Measurements from ENCODE around the gene MANBA. TPM values are rescaled to one million over a fixed set of nuclear protein-coding genes. Genes with fewer than 3 reads are reported as not detected.

Gene MANBA
- total and polyA plus RNA-seq, 2 of the 4 experiments (the other 2 are of a cell fraction) = 11.5 to 17.2 TPM

GRCh38 chr4:102787944-102788343 lies 27.2 kb upstream of the MANBA start:
- Histone ChIP-seq H3K9me1 (ENCODE audit: insufficient read depth, low read length) (peaks cover 3% of the 10 kb centered on the region; the same call in 1 of the 2 replicates), H4K20me1 (ENCODE audit: insufficient read depth, low read length) (no peaks in the 10 kb centered on the region), H2BK20ac (ENCODE audit: low read depth, low read length) (no peak overlapping the region), H4K8ac (ENCODE audit: low read depth in 2 of 2, low read length in 2 of 2) (no peak overlapping the region), H3K4me3 (ENCODE audit: insufficient read depth, low read depth, low read length) (no peak overlapping the region), H3K18ac (ENCODE audit: low read depth, low read length) (no peak overlapping the region), H2BK15ac (ENCODE audit: low read depth, low read length) (no peak overlapping the region), H3K9me3 (ENCODE audit: control insufficient read depth, insufficient read depth, low read length) (no peaks in the 10 kb centered on the region; the same call in 1 of the 2 replicates), H3K4me2 (ENCODE audit: low read depth, low read length) (no peak overlapping the region), H2BK120ac (ENCODE audit: low read depth, low read length) (no peak overlapping the region), H4K5ac (ENCODE audit: low read depth, low read length) (no peak overlapping the region), H3K9ac (ENCODE audit: low read depth, low read length) (no peak overlapping the region), H3K79me1 (ENCODE audit: low read depth in 1 of 2, low read length in 2 of 2) (peaks cover 5 to 12% of the 10 kb centered on the region in 2 experiments; a peak in 2 of 4 replicates), H2AK5ac (ENCODE audit: low read depth, low read length) (no peak overlapping the region), H3K27me3 (ENCODE audit: control insufficient read depth, insufficient read depth, low read length) (no peaks in the 10 kb centered on the region), H3K4ac (ENCODE audit: low read depth, low read length) (no peak overlapping the region), H3K36me3 (ENCODE audit: control insufficient read depth, insufficient read depth, low read length) (peaks cover 8% of the 10 kb centered on the region), H3K23ac (ENCODE audit: low read depth, low read length) (no peak overlapping the region), H3K4me1 (ENCODE audit: control insufficient read depth, insufficient read depth, low read length) (no peaks in the 10 kb centered on the region), H2AK9ac (replicated peaks; ENCODE audit: low read depth, low read length, poor library complexity) (no peak overlapping the region), H2AFZ (replicated peaks; ENCODE audit: low read length, poor library complexity) (no peak overlapping the region), H3K27ac (ENCODE audit: insufficient read depth, low read length) (no peak overlapping the region), H4K91ac (ENCODE audit: insufficient read depth, low read depth, low read length) (no peak overlapping the region), H3K56ac (ENCODE audit: extremely low read depth, insufficient read depth, low read length) (no peak overlapping the region), H2BK5ac (ENCODE audit: low read depth, low read length, poor library complexity, severe bottlenecking) (no peak overlapping the region), H3K14ac (replicated peaks; ENCODE audit: low read depth, low read length) (no peak overlapping the region)
- no TSS peak for BruUV-seq (replicated peaks)
- intact Hi-C loops (cut with micrococcal nuclease) = no loop called here
- ChIA-PET POLR2A (ENCODE audit: unreplicated experiment) (no interaction called here), CTCF (no interaction called here)
- DNase-seq (no peak), ATAC-seq (ENCODE audit: low read depth) (no peak)
- in situ Hi-C loops (cut with MboI; ENCODE audit: low sequenced_read_pairs) = no loop called here
- TF ChIP-seq, protein P1, sequence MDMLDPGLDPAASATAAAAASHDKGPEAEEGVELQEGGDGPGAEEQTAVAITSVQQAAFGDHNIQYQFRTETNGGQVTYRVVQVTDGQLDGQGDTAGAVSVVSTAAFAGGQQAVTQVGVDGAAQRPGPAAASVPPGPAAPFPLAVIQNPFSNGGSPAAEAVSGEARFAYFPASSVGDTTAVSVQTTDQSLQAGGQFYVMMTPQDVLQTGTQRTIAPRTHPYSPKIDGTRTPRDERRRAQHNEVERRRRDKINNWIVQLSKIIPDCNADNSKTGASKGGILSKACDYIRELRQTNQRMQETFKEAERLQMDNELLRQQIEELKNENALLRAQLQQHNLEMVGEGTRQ (IDR thresholded peaks at IDR 0.05; ENCODE audit: low read depth, low read length) = no peak
- TF ChIP-seq RAD21 (IDR thresholded peaks at IDR 0.05; ENCODE audit: low read length) = no peak
- no peak for TF ChIP-seq CHD1 (IDR thresholded peaks at IDR 0.05; ENCODE audit: low read depth, low read length)
- TF ChIP-seq ELK1 (IDR thresholded peaks at IDR 0.05; ENCODE audit: borderline replicate concordance, low read depth, low read length) = no peak
- no peak for TF ChIP-seq BHLHE40 (IDR thresholded peaks at IDR 0.05; ENCODE audit: low read depth, low read length)
- TF ChIP-seq MXI1 (IDR thresholded peaks at IDR 0.05; ENCODE audit: borderline replicate concordance, low read depth, low read length) = no peak
- dilution Hi-C loops (cut with HindIII; ENCODE audit: low sequenced_read_pairs, unreplicated experiment) = no loop called here
- no CpG with 5 or more reads among the region's 3 CpGs for WGBS, 2 experiments (ENCODE audit: extremely low coverage in 2 of 2, insufficient read length in 1 of 2)
